HG03060 (cell line): Measurements from ENCODE around the gene DAO.
"Not testable (repeated sequence)": the region's sequence is repeated elsewhere in the genome, so short reads cannot be mapped to it uniquely, and the experiment has no call there.

Experiments
- ATAC-seq: cut with Tn5 transposase; IDR thresholded peaks from one replicate; pipeline ENCODE4 v1.9.1; 2021; ENCODE audit warnings: low read depth, moderate number of reproducible peaks; ENCODE audit not compliant: unreplicated experiment

DAO gene

DNA sequence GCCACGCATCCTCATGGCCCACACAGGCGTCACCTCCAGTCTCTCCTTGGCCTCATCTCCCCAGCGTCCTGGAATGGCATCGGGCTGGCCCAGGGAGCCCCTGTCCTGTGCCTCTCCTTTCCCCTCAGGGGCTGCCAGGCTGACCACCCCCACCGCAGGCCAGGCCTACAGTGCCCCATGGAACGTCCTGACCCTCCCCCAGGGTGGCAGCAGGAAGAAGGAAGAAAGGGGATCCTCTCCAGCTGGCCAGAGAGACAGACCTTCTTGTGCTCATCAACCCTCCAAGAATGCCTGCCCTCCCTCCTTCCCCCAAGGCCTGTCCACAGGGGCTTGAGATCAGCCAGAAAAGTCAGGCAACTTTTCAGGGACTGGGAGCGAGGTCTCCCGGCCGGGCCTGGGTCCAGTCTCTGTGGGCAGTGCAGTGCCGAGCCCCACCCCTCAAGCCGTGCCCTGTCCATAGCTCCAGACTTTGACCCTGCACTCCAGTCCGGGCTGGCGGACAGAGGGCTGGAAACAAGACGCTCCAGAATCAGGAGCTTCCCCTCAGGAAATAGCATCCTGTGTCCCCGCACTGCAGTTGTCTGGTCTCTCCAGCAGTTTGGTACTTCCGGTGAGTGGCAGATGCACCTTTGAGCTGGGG, at the start of gene DAO:
Gene DAO (plus strand): TSS at position 478 of the 640 bp plus-strand sequence. CDS start 4,915 bp downstream, outside the sequence.
- ATAC-seq, result no peak

DNA sequence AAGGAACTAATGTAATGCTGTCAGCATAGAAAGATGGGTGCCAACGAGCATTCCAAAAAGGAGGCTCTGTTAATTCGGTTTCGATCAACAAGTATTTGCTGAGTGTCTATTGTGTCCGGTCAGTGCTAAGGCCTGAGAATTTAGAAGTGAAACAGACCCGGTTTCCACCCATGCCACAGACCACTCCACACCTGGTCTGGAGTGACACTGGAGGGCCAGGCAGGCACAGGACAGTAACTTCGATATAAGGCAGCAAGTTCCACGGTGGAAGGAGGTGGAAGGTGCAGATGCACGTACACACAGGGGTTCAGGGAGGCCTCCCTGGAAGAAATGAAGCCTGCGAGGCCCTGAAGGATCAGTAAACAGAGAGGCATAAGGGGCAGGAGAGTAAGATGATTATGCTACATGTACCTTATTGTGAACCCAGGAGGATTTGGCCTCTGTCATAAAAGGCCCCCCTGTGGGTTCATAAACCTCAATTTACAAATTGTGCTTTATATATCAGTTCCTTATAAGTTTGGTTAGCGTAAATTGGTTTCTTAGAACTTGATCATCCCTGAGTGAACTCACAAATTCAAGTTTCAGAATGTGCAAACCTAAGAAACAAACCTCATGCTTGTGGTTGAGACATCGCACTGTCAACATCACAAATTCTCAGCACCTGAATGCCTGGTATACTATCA, 48.4 kb upstream of the DAO start:
- peak; percentile 51 for ATAC-seq

DNA sequence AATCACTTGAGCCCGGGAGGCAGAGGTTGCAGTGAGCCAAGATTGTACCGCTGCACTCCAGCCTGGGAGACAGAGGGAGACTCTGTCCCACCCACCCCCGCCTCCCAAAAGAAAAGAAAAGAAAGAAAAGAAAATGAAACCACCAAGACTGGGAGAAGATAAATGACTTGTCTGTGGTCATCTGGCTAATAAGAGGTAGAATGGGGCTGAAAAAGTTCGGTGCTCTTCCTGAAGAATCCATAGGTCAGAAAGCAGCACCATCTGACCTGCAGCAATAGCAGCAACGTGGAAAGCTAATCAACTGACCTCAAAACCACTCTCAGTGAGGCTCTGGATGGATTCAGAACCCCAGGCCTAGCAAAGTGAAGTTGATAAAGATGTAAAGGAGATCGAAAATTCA, 47.7 kb upstream of the DAO start:
- no peak for ATAC-seq

DNA sequence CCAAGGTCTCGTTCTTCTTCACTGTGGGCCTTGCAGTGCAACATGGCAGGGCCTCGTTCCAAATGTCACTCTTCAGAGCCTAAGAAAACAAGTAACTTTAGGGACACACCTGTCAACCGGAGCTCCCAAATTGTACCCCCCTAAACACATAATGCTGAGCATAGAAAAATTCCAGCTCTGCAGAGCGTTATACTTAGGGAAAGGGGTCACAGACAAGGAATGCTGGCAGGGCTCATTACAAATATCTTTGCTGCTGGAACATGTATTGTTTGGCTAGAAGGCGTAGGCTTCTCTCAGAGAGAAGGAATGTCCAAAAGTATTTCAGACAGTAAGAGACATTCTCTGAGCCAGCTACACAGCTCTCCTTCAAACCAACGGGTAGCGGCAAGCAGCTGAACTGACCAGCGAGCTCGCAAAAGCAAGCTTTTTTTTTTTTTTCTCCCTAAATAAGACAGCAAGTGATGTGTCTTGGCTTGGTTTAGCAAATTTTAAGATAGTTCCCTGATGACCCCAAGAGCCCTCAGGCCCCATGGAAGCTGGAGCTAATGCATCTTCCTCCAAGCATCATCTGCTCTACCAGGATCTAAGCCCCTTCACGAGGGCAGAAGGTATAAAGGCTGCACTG, 47.0 kb upstream of the DAO start:
- ATAC-seq, result no peak

DNA sequence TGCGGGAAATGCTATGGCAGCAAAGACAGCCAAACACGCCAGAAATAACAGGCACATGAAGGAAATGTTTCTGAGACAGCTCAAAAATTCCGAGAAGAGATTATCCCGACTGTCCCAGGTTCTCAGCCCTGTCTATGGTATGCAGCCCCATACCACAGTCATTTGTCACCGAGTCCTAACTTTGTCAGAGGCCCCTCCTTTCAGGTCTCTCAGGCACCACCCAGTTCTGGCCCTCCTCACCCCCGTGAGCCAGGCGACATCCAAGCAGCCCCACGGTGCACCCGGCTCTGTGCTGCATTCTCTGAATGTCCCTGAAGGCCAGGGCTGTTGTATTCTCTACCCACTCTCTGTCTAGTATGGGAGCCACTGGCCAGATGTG, 46.5 kb upstream of the DAO start:
- ATAC-seq, result no peak

DNA sequence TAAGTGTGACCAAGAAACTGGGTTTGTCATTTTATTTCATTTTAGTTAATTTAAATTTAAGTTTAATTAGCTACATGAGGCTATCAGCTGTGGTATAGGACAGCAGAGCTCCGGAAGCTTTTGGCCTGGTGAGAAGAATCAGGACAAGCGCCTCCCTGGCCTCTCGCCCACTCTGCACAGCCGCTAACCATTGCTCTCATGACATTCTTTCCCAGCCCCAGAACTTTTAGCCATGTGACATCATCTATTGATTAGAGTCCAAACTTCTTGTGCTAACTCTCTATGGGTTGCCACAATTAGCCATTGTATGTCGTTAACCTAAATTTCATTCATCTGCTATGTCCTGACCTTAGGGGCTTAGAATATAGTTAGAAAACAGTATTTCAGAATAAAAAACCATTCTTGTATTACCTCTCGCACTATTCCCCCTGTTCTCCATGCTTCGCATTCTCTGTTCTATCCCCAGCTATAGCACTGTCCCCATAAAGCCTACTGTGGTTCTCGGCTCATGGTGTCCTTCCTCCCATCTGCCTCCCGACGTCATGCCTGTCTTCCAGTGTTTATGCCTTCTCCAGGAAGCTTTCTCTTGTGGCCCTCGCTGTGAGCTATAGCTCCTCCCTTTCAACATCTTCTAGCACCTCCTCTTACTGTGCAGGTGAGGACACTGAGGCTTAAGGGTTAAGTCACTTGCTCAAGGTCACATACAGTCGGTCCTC, 46.0 kb upstream of the DAO start:
- ATAC-seq, result no peak

DNA sequence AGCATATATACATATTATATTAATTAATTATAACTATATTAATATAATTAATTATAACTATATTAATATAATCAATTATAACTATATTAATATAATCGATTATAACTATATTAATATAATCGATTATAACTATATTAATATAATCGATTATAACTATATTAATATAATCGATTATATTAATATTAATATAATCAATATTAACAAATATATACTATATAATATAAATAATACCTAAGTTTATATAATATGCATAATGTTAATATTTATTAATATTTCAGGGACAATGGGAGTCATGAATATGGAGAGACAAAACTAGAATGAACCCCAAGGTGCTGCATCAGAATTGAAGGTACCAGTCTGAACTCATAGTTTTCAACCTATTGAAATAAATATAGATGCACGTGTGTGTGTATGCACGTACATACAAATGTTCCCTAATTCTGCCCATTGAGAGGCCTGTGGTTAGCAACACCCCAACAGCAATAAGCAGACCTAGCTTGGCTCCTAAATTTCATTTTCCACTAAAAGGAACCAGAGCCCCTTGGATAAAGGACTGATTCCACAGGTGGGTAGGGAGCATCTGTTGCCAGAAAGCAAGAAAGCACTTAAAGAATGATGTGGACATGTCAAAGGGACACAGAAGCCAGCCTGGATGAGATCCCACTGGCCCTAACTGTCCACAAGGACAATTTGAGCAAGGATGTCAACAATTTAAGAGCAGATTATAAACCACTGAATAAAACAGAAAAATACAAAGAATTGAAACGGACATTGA, 43.8 kb upstream of the DAO start:
- ATAC-seq, result no peak

DNA sequence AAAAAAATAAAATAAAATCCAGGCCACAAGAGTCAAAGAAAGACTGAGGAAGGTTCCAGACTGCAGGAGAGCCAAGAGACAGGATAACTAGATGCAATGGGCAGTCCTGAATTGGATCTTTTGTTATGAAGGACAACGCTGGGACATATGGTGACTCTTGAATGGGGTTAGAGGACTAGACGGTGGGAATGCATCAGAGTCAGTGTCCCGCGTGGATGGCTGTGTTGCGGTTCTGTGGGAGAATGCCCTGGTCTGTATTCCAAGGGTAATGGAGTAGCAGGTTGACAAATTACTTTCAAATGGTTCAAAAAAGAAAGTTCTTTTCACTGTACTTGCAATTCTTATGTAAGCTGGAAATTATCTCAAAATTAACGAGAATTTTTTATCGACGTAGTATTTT, 42.7 kb upstream of the DAO start:
- no peak for ATAC-seq

DNA sequence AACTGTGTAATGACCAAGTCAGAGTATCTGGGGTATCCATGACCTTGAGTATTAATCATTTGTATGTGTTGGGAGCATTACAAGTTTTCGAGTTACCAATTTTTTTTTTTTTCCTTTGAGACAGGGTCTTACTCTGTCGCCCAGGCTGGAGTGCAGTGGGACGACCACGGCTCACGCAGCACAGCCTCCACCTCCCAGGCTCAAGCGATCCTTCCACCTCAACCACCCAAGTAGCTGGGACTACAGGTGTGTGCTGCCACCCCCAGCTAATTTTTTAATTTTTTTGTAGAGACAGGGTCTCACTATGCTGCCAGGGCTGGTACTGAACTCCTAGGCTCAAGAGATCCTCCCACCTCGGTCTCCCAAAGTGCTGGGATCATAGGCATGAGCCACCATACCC, 42.2 kb upstream of the DAO start:
- ATAC-seq, result no peak

DNA sequence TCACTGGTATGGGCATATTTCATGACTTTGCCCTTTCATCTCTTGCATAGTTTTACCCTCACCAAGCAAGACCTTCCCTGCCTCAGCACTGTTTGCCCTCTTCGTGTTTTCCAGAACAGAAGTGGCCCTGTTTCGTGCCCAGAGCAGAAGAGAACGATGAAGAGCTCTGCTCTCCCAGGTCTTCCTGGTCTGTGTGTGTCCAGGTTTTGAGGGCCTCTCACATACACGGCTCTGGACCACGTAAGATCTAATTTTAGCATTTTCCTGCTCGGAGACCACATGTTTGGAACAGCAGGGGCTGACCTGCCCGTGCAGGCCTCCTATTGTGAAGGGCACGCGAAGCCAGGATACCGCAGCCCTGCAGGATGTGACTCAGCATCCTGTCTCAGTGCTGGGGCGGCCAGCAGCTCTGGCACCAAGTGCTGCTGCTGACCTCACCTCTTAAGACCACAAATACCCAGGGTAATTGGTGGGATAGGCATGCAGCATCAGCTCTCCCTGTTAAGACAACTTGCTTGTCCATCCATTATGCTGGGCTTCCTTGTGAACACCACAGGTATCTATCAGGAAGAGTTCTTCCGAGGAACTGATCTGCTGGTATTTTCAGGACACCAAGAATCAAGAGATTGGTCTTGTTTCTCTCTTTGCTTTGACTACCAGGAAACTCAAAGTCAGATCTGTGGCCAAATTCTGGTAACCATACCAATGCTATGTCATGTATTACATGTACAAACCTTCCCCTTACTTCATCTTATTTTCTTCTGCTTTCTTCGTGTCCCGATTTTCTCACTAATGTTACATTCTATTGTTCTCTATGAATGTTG, 41.5 kb upstream of the DAO start:
- peak; percentile 83 for ATAC-seq

DNA sequence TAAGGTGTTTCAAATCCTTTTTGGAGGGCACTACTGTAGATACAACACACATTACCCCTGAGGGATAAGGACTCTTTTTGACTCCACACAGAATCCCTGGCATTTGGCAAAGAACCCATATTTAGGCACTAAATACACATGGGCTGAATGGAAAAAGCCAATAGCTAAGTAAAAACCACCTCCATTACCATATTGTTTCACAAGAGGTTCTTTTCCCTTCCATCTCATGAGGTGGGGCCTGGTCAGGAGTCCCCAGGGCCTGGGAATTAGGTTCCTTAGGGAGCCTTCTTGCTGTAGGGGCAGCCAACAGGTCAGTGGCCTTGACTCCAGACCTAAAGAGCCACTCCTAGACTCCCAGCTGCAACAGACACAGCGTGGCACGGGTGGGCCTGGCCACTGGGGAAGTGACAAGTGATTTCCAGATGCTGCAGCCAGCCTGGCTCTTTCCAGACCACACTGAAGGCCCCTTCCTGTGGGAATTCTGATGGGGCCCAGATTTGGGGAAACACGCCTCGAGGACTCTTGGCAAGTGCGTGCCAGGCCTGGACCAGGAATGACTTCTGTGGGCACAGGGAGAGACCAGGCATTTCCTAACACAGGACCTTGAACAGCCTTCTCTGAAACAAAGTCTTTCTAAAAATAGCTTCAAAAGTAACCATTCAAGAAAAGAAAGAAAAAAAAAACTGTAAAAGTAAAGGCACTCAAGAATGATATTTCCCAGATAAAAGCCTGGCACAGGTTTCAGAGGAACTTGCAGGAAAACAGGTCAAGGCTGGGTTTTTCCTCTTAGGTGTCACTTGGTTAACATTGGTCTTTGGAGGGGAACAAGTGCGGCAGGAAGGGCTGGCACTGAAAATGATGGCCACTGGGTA, 40.6 kb upstream of the DAO start:
- no peak for ATAC-seq

DNA sequence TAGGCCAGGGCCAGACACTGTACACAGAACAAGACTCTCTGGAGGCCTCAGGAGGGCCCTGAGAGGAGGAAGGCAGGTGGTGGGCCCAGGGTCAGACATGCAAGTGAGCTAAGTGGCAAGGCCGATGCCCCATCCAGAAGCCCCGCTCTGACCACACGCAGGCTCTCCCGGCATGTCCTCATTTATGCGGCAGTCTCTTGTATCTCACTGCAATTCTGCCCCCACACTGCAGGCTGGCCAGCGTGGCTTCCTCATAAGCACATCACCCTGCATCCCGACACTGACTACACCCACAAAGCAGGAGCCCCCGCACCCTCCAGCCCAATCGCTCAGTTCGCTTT, 40.0 kb upstream of the DAO start:
- no peak for ATAC-seq

DNA sequence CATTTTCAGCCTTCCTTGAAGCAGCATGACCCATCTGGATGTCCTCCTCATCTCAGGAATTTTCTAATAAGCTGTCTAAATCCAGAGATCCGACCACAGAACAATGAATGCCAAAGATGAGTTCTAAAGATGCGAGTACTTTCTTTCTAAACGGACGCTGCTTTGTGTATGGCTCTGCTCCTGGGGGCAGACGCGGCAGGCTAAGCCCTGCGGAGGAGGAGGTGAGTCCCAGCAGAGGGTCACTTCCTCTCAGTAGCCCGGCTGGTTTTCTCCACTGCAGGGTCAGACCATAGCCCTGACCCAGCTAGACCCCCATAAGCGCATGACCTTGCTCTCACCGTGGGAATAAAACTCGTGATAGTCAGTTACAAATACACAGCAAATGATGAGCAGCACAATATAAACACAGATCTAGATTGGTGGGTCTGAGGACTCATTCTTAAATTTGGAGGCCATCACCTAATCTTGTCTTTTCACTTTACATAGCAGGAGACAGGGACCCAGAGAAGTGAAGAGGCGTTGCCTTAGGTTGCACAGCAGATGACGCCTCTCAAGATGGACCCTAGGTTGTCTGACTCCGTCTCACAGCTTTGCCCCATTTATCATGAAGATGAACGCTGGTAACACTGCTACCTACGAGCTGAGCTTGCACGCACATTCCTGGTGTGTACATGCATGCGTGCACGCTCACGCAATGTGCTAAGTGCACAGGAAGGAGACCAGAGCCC, 39.1 kb upstream of the DAO start:
- no peak for ATAC-seq

DNA sequence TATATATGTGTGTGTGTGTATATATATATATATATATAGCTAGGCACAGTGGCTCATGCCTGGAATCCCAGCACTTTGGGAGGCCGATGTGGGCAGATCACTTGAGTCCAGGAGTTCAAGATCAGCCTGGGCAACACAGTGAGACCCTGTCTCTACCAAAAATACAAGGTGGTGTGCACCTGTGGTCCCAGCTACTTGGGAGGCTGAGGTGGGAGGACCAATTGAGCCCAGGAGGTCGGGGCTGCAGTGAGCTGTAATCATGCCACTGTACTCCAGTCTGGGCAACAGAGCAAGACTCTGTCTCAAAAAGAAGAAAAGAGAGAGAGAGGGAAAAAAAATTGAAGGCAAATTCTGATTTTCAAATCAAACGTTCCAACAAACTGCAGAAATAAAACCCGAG, 38.1 kb upstream of the DAO start:
- ATAC-seq, result not testable (repeated sequence)

DNA sequence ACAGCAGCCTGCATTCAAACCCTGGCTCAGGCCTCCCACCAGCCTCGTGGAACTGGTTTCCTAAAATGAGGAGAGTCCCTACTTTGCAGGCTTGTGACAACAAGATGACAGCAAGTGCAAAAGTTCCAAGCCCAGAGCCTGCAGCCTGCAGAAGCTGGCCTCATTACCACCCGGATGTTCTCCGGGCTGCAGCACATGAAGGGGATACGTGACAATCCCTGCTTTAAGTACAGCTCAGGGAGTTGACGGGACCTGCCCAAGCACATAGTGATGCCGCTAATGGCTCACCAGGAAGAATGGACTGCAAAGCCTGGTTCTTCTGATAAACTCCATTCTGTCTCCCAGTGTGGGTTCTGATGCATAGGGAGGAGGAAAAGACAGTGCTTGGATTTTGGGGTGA, 37.5 kb upstream of the DAO start:
- no peak for ATAC-seq

DNA sequence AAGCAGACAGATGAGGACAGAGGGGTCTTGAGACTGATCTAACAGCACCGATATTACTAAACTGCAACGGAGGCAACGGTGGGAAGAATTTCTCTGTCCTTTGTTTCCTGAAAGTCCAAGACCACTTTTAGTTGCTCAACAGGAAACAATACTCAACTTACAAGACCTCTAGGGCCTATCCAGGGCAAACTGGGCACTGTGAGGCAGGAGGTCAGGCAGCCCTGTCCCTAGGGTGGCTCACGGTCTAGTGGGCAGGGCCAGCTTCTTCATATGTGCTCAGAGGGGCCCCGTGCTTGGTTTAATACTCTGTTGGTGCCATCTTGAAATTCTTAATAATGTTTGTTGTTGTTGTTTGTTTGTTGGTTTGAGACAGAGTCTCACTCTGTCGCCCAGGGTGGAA, 36.7 kb upstream of the DAO start:
- ATAC-seq, result no peak

DNA sequence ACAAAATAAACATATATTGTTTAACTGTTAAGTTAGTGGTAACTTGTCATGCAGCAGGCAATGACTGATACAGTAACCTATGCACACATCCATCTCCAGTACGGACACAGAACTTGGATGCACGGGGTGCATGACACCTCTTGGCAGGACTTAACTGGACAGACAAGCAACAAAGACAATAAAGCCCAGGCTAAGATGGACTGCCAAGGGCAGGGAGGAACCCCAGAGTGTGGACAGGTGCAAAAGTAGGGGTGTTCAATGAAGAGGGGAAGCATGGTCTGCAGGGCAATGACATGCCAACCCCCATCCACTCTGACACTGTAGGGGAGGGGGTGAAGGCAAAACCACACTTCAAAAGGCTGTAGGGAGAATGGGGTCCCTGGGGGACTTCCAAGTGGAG, 34.2 kb upstream of the DAO start:
- no peak for ATAC-seq

DNA sequence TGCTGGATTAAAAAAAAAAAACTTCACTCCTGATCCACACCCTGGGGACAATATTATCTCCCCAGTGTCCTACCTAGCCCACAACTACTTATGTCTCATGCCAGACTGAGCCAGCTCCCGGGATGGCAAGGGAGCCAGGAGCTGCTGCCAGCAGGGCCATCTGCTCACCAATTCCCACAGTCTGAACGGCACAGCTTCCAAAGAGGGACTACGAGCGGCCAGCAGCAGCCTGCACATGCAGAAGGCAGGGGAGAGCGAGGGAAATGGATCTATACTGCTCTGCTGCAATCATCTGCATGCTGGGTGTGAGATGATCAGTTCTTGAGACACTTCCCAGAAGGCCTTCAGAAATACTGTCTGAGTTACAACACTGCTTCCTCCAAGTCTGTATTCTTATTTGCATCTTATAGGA, 33.6 kb upstream of the DAO start:
- no peak for ATAC-seq
